HG02970 (cell line): ENCODE measurements around the gene LDLRAD2.
A peak's percentile ranks its signal among the peaks of the same experiment; 100 is the strongest.

Source experiments
- ATAC-seq: cut with Tn5 transposase; IDR thresholded peaks from one replicate; pipeline ENCODE4 v1.9.1; 2021; ENCODE audit warnings: mild to moderate bottlenecking, moderate library complexity, moderate number of reproducible peaks; ENCODE audit not compliant: unreplicated experiment, low FRiP score

The LDLRAD2 gene

DNA sequence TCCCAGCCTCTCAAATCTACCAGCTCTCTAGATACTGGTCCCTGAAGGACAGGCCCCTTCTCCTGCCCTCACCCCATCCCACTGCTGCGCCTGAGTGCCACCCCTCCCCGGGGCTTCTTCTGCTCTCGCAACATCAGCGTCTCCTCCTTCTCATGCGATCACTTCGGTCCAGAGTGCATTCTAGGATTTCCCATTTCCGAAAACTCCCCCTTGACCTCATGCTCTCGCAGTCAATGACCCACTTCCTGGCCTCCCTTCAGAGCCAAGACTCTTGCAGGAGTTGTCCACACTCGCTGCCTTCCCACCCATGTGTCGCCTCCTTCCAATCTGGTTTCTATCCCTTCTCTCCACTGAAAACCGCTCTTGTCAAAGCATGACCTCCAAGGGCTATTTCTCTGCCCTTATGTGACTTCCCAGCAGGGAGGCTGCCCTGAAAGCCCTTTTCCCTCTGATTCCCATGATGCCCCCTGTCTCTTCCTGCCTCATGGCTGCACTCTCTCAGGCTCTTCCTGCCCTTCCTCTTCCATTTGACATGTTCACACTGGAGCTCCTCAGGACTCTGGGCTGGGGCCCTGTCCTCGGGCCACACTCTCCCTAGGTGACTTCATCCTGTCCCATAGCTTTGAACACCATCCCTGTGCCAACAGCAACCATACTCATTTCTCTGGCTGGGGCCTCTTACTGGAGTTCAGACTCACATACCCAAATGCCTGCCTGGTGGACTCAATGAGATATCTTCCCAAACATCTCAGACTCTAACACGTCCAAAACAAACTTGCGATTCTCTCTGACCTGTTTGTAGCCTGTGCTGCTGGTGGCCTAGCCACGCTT lies 46.0 kb downstream of the LDLRAD2 start:
- no peak for ATAC-seq

DNA sequence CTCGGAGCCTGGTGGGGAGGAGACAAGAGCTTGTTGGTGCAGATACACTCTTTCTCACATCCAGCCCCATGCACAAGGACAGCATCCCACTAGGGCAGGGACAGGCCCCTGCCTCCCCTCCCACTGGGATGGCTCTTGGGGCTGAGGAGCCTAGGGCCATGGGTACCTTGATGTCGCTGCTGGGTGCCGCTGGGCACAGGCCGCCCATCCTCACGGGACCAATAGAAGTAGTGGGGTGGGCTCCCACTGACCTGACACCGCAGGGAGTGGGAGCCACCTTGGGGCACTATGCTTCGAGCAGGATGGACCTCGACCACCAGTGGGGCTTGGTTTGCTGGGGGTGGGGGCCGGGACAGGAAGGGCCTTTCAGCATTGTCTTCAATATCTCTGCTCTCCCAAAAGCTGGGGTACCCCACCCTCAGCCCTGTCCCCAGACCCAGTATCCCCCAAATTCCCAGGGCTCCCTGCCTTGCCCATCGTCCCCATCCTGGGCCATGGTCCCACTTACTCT lies 47.7 kb downstream of the LDLRAD2 start:
- ATAC-seq: no peak

GRCh38 chr1:21860971-21861370 lies 48.9 kb downstream of the LDLRAD2 start:
- ATAC-seq: no peak

GRCh38 chr1:21861602-21862429 lies 49.8 kb downstream of the LDLRAD2 start:
- ATAC-seq: no peak

DNA sequence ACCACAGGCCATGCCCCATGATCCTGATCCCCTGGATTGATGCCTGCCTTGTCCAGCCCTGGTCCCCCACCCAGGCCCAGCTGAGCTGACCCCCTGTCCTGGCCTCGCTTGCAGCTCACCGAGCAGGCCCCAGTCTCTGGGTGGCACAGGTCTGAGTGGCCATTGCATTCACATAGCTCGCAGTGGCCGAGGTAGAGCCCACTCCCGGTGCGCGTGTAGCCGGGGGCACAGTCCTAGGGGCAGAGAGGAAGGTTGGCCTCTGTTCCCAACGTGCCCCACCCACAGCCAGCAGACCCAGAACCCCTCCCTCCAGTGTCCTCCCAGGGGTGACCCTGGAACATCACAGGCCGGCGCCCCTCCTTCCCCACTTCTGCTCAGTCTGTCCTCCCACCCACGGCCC lies 51.9 kb downstream of the LDLRAD2 start:
- no peak for ATAC-seq

DNA sequence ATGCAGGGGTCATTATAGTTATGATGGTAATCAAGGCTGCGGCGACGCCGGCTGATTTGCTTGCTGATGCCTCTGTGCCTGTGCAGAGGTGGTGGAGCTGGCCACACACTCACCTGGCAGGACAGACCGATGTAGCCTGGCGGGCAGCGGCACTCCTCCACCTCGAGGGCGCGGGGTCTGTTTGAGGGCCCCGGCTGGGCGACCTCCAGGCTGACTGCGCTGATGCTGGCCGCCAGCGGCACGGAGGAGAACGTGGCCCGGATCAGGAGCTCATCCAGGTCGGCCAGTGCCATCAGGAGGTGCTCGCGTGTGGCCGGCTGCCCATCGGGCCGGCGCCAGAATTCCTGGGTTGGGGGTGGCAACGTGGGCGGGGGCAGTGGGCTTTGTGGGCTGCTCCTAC lies 52.7 kb downstream of the LDLRAD2 start:
- no peak for ATAC-seq

GRCh38 chr1:21865609-21865942 lies 53.5 kb downstream of the LDLRAD2 start:
- no peak for ATAC-seq

- ATAC-seq: peak; percentile 72
Measured at GRCh38 chr1:21865943-21866706, 54.1 kb downstream of the LDLRAD2 start.

- no peak for ATAC-seq
Measured at GRCh38 chr1:21866707-21867043, 54.6 kb downstream of the LDLRAD2 start.

DNA sequence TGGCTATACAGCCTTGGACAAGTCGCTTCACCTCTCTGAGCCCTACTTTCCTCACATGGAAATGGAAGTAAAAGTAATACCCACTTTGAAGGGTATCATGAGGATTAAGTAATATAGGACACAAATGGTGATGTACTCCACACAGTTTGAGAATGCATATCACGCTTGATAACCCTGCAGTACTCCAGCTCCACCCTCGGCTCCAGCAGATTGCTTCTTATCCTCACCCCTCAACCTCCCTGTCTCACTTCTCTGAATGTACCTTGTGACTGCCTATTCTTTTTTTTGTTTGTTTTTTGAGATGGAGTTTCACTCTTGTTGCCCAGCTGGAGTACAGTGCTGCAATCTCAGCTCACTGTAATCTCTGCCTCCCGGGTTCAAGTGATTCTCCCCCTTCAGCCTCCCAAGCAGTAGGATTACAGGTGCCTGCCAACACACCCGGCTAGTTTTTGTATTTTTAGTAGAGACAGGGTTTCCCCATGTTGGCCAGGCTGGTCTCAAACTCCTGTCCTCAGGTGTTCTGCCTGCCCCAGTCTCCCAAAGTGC lies 55.5 kb downstream of the LDLRAD2 start:
- ATAC-seq: no peak

GRCh38 chr1:21868482-21868881 lies 56.4 kb downstream of the LDLRAD2 start:
- no peak for ATAC-seq

DNA sequence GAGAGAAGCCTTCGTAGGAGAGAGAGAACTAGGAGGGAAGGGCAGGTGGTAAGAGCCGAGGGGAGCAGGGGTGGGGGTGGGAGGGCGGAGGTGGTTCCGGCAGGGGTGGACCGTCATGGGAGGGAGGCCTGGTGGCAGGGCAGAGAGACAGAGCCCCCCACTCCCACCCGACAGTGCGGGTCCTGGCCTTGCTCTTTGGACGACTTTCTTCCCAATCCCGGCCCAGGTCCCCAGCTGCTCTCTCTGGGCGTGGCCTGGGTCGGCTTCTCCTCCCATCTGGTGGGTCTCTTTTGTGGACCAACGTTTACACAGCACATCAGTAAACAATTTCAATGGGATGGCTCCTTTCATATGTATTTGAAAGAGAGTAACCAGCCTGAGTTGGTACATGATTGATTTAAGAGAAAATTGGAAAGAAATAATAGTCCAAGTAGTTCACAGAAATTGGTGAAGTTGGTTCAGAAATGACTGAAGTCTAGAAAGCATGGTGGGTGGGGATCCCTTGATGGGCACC lies 56.9 kb downstream of the LDLRAD2 start:
- ATAC-seq: no peak

DNA sequence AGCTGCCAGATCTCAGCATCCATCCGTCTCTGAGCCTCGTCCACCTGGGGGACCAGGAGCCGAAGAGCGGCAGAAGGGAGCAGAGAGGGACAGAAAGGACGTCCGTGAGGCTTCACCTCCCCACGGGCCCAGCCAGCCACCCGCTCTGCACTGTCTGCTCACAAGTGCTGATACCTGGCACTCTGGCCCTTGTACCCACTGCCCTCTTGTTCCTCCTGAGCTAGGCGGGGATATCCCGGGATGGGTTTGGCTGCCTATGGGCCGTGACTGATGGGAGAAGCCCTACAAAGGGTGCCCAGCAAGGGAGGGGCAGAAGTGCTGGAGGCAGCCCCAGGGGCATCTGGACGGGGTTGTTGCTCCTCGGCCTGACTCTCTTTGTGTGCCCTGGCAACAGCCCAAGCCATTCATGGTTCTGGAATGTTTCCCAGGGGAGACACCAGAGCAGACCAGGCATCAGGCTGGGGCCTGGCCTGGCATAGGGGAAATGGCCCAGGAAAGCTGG lies 57.6 kb downstream of the LDLRAD2 start:
- no peak for ATAC-seq

DNA sequence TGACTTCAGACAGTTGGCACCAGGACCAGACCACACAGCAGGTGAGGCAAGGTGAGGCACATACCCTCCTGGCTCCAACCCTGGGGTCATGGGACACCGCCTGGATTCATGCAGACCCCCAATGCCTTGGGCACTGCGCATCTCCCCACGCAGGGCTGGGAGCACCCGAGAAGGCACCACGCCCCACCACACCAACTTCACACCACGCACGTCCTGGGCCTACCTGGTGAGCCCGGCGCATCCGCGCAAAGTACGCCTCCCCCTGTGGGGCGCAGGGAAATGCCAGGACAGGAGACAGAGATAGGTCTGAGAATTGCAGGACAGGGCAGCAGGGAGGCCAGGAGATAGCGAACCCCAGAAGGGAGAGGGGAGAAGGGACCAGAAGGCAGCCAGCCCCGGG lies 58.5 kb downstream of the LDLRAD2 start:
- ATAC-seq: no peak

GRCh38 chr1:21871943-21872342 lies 59.9 kb downstream of the LDLRAD2 start:
- ATAC-seq: no peak

DNA sequence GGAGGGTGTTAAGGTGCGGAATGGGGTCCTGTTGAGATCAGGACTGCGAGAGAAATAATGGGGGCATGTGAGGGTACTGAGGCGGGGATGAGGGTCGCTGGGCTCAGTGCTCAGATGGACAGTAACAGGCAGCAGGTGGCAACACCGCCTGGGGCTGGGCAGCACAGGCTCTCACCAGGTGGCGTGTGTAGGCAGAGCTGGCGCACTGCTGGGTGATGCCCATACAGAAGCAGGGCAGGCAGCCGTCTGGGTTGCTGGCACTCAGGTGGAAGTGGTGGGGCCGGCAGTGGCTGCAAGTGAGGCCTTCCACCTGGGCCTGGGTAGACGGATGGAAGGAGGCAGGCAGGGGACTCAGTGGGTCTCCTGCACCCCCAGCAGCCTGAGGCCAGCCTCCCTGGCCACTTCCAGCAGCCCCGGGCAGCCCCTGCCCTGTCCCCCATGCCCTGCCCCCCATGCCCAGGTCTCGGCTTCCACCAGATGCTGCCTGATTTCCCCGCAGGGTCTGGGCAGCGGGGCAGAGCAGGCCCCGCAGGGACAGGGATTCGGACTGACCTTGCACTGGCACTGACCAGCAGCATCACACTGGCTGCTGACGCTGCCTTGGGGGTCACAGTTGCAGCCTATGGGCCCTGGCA lies 60.5 kb downstream of the LDLRAD2 start:
- no peak for ATAC-seq

- no peak for ATAC-seq
Measured at GRCh38 chr1:21873174-21873573, 61.1 kb downstream of the LDLRAD2 start.

- no peak for ATAC-seq
Measured at GRCh38 chr1:21873761-21874160, 61.7 kb downstream of the LDLRAD2 start.

DNA sequence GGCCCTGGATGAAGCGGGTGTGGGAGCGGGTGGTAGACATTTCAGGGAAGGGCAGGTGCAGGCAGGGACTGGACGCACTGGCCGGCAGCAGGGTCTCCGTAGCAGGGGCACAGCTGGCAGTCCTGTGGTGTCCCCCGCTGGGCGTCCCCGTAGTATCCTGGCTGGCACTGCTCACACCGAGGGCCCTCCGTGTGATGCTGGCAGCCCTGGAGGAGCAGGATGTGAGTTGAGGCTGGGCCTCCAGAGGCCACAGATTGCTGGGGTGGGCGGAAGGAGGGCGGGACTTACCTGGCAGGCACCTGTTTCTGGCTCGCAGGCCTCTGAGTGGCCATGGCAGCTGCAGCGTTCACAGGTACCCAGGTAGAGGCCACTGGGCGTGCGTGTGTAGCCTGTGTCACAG lies 62.3 kb downstream of the LDLRAD2 start:
- no peak for ATAC-seq
